ENCODE data around the gene CXCL3.
"Not testable (repeated sequence)": the region's sequence is repeated elsewhere in the genome, so short reads cannot be mapped to it uniquely, and the experiment has no call there.

DNA sequence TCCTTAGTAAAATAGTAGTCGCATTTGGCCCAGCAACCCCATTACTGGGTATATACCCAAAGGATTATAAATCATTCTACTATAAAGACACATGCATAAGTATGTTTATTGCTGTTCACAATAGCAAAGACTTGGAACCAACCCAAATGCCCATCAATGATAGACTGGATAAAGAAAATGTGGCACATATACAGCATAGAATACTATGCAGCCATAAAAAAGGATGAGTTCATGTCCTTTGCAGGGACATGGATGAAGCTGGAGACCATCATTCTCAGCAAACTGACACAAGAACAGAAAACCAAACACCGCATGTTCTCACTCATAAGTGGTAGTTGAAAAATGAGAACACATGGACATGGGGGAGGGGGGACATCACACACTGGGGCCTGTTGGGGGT, 41.9 kb upstream of the CXCL3 start:
- not testable (repeated sequence) for TF ChIP-seq CTCF, POLR2A (IDR thresholded peaks at IDR 0.05)
